OCI-LY1 (cell line): ENCODE data around the gene PVRIG.
"Not testable (repeated sequence)": the region's sequence is repeated elsewhere in the genome, so short reads cannot be mapped to it uniquely, and the experiment has no call there.

Experiments used
- EZH2 ChIP-seq: fragments of 200-600 bp; sonication (generic), shearing (Covaris generic); IDR thresholded peaks from 2 replicates; pipeline ENCODE4 v1.8.0; 2017; ENCODE audit warnings: borderline replicate concordance, mixed run types, mild to moderate bottlenecking, antibody characterized with exemption, low read length, moderate library complexity, mixed read lengths
- TF ChIP-seq, protein P1 (sequence below): fragments of 200-600 bp; sonication (generic), shearing (Covaris generic); IDR thresholded peaks from 2 replicates; pipeline ENCODE4 v1.5.1; 2017; ENCODE audit warnings: mild to moderate bottlenecking, antibody characterized with exemption, low read length, moderate library complexity, mixed read lengths

GRCh38 chr7:100195901-100196322, 23.8 kb upstream of the PVRIG start:
- TF ChIP-seq, protein P1, sequence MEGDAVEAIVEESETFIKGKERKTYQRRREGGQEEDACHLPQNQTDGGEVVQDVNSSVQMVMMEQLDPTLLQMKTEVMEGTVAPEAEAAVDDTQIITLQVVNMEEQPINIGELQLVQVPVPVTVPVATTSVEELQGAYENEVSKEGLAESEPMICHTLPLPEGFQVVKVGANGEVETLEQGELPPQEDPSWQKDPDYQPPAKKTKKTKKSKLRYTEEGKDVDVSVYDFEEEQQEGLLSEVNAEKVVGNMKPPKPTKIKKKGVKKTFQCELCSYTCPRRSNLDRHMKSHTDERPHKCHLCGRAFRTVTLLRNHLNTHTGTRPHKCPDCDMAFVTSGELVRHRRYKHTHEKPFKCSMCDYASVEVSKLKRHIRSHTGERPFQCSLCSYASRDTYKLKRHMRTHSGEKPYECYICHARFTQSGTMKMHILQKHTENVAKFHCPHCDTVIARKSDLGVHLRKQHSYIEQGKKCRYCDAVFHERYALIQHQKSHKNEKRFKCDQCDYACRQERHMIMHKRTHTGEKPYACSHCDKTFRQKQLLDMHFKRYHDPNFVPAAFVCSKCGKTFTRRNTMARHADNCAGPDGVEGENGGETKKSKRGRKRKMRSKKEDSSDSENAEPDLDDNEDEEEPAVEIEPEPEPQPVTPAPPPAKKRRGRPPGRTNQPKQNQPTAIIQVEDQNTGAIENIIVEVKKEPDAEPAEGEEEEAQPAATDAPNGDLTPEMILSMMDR, result not testable (repeated sequence)
- not testable (repeated sequence) for TF ChIP-seq EZH2
